ENCODE data around the gene CD69.

DNA sequence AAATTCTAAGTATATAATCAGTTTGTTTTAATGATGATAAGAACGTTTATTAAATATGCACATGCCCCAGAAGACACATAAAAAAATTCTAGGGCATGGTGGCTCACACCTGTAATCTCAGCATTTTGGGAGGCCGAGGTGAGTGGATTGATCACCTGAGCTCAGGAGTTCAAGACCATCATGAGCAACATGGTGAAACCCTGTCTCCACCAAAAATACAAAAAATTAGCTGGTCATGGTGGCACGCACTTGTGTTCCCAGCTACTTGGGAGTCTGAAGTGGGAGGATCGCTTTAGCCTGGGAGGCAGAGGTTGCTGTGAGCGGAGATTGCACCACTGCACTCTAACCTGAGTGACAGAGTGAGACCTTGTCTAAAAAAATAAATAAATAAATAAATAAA lies 4.0 kb downstream of the CD69 start:
- TF ChIP-seq, protein P1, sequence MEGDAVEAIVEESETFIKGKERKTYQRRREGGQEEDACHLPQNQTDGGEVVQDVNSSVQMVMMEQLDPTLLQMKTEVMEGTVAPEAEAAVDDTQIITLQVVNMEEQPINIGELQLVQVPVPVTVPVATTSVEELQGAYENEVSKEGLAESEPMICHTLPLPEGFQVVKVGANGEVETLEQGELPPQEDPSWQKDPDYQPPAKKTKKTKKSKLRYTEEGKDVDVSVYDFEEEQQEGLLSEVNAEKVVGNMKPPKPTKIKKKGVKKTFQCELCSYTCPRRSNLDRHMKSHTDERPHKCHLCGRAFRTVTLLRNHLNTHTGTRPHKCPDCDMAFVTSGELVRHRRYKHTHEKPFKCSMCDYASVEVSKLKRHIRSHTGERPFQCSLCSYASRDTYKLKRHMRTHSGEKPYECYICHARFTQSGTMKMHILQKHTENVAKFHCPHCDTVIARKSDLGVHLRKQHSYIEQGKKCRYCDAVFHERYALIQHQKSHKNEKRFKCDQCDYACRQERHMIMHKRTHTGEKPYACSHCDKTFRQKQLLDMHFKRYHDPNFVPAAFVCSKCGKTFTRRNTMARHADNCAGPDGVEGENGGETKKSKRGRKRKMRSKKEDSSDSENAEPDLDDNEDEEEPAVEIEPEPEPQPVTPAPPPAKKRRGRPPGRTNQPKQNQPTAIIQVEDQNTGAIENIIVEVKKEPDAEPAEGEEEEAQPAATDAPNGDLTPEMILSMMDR (IDR thresholded peaks at IDR 0.05; ENCODE audit: low read depth, low read length, missing input control): no peak
- TF ChIP-seq JUND (IDR thresholded peaks at IDR 0.05): no peak
- TF ChIP-seq SP1 (IDR thresholded peaks at IDR 0.05): no peak
- no peak for TF ChIP-seq TAF1 (conservative IDR thresholded peaks at IDR 0.05)
